ENCODE results near the gene ABCF1. TPM values are rescaled to one million over a fixed set of nuclear protein-coding genes. Genes with fewer than 3 reads are reported as not detected.

ABCF1 gene
- total RNA-seq, 1 donor from 2014 or later, result 29.3 TPM

DNA sequence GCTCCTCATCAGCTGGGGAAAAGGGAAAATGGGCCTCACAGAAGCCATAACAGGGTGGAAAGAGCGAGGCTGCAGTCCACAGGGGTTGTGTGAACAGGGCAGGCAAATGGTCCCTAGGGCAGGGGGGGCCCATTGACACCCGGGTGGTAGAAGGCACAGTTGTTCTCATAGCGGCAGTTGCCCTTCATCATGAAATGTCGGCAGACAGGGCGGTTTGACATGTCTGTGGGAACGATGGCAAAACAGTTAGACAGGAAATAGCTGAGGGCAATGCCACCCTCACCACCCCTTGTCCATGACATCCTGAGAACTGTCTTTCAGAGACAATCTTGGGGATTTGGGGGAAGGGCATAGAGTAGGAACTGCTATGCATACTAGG is 30.2 kb downstream of the ABCF1 start:
- no peak for DNase-seq (ENCODE audit: low read depth in 2 of 2)

DNA sequence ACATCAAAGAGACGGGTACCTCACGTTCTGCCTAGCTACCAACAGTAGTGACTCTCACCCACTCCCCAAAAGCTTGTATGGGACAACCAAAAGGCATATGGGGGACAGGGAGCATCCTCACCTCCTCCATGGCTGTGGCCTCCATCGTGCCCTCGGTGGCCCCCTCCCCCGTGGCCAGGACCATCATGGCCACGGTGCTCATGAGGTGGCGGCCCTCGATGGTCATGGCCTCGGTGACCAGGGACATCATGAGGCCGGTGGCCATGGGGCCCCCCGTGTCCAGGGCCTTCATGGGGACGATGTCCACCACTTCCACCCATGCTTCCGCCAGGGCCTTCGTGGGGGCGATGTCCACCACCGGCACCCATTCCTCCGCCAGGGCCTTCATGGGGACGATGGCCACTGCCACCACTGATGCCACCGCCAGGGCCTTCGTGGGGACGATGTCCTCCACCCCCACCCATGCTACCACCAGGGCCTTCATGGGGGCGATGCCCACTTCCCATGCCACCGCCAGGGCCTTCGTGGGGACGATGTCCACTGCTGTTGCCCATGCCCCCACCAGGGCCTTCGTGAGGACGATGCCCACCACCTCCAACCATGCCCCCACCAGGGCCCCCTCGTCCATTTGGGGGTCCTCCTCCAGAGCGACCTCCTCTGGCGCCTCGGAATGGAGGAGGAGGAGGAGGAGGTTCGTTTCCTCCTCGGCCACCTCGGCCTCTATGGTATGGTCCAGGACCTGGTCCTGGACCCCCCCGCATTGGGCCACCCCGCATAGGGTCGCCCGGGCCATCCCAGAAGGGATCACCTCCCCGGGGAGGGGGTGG is 30.8 kb downstream of the ABCF1 start:
- DNase-seq (ENCODE audit: low read depth in 2 of 2), result no peak

DNA sequence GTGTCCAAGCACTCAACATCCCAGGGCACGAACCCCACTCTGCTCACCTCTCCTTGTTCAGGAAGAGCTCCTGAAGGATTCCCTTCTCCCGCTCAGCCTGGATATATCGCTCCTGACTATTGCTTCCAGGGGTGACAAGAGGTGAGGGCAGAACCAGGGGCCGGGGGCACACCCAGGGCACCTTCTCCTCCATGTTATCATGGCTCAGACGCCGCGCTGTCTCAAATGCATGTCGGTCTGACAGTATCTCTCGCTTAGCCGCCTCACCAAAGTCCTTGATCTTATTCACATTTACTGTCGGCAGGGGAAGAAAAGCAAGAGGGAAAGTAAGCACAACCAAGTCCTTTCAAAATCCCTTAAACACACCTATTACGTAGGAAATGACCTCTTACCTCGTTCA is 32.7 kb downstream of the ABCF1 start:
- DNase-seq (ENCODE audit: low read depth in 2 of 2), result no peak

DNA sequence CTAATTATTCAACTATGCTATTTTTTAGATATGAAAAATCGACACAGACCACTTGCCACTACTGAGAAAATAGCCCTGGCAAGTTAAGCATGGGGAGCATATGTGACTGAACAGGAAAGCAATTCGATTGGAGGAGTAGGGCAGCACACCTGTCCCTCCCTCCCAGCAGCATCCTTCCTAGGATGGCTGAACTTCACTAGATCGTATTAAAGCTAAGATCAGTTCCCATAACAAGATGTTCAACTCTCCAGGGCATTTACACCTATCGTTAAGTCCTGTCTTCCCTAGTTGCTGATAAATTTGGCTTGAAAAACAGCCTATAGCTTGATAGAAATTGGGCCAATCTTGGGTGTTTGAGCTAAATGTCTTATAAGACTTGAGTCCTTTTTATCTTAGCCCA is 38.8 kb downstream of the ABCF1 start:
- no peak for DNase-seq (ENCODE audit: low read depth in 2 of 2)

DNA sequence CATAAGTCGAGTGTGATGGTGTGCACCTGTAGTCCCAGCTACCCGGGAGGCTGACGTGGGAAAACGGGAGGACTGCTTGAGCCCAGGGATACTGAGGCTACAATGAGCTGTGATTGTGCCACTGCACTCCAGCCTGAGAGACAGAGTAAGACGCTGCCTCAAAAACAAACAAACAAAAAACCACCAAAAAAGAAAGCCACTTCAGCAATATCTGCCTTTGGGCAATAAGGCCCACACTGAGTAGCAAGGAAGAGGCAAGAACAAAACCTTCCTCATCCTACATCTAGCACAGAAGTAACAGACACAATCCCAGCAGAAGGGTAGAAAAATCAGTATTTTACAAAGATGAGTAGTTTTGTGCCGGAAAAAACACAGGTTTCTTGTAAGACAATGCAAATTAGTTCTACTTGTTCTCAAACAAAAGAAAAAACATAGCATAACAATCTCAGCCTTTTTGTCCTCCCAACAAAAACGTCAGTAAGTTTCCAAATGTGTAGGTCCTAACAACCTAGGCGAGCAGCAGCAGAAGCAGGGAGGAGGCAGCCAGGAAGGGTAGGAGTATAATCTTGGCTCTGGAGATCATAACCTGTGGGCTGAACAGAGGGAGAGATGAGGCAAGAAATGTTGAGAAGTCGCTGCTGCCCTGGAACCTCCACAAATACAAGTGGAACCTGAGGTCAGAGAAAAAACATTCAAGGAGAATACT is 40.1 kb downstream of the ABCF1 start:
- DNase-seq (ENCODE audit: low read depth in 2 of 2), result no peak

DNA sequence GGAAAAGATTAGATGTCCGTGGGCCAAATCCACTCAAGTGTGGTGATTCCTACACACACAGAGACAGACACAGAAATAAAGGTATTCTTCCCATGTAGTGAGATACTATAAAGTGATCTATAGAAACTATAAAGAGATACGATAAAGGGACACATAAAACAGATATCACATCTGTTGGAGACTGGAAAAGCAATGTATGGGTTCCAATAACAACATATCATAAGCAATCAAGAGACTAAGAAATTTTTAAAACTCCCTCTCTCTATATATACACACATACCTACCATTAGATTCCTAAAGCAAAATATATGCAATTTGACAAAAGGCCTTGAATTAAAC is 40.6 kb downstream of the ABCF1 start:
- no peak for DNase-seq (ENCODE audit: low read depth in 2 of 2)

DNA sequence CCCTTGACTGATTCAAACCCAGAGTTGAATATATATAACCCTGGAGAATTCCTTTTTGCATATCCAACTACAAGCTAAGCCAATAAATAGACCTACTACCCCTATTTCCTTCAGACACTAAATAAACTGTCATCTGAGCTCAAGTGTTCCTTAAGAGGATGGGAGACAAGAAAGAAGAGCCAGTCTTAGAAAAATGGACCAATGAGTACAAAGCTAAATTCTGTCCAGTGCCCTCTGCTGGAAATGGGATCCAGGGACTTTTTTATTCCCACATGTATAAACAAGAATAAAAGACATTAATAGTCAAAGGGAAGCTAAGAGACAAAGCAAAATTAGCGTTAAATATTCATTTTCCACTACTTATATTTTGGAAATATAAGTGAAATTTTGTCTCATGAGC is 41.0 kb downstream of the ABCF1 start:
- peak in 1 of 2 donors; percentile 44 for DNase-seq (ENCODE audit: low read depth in 2 of 2)

DNA sequence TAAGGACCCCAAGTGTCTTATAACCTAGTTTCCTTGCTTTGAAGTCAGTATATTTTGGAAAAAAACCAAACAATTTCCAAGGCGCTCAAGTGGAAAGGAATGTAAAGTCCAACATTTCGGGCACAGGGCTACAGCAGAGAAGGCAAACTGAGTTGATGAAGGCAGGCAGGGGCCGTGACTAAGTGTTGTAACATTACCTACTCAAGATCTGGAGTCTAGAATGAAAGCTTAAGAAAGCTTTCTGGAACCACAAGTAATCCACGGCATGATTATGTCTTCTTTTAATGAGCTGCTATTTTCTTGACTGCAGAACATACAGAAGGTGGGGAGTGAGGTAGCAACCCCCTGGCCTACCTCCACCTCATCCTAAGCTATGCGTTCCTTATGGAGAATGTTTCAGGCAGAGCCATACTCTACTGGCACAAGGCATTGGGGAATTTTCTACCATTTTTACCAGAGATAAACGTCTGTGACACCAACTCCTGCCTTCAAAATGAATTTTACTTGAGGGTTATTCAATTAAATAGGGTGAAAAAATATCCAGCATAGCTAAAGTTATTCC is 41.5 kb downstream of the ABCF1 start:
- DNase-seq (ENCODE audit: low read depth in 2 of 2), result no peak

DNA sequence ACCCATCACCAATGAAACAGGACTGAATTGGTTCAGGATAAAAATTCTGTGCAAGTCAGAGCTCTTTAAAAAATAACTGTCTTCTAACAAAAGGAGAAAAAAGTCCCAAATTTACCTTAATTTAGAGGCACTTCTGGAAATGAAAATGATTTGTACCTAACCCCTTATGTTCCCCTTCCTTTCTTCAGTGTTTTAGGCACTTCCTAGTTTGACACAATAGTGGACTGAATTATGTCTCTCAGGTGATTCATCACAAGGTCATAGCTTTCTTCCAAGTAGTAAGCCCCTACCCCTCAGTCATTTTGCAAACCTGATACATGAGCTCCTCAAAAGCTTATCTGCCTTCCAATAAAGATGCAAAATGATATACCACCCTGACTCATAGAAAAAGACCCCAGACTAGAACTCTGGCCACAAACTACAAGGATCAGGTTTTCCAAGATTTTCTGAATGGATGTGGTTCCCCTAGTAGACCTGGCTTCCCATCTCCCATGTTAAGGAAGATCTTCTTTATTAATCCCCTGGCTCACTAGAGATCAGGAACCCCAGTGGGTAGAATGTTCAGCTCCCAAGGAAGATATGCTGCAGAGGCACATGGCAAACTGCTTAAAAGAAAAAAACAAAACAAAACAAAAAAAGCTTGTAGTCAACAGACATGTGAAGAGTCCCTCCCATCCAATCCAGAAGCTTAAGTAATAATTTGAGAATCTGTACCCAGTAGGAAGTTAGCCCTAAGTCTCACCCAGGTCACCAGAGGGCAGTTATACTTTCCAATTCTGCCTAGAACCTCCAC is 42.2 kb downstream of the ABCF1 start:
- peak in 1 of 2 donors; percentile 22 for DNase-seq (ENCODE audit: low read depth in 2 of 2)

DNA sequence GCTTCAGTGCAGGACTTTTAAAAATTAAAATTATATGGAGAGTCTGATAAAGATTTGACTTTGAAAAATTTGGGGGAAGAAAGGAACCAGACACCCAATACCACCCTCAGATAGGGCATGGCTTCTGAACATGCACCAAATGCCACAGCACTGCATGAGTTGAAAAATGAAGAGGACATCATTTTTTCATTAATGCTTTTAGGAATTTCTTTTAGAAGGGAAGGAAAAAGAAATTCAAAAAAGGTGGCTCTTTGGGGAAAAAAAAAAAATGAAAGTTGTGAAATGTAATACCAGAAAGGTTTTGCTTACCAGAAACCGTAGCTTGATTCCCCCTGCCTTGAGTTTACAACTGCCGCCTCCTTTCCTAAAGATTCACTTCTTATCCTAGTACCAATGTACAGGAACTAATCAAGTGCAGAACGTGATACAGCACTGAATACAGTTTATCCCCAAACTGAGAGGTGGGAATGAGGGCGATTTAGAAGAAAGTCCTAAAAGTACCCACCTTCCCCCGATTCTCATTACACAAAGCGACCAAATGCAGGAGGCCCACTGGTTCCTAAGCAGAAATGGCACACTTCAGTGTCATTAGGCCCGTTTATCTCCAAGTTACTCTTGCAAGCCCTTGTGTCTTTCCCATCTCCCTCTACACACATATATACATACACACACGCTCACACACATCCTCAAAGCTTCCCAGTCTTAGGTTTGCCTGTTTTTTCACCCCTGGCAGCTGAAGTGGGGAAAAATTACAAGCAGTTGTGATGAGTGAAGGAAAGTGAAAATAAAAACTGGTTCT is 43.0 kb downstream of the ABCF1 start:
- DNase-seq (ENCODE audit: low read depth in 2 of 2), result no peak

DNA sequence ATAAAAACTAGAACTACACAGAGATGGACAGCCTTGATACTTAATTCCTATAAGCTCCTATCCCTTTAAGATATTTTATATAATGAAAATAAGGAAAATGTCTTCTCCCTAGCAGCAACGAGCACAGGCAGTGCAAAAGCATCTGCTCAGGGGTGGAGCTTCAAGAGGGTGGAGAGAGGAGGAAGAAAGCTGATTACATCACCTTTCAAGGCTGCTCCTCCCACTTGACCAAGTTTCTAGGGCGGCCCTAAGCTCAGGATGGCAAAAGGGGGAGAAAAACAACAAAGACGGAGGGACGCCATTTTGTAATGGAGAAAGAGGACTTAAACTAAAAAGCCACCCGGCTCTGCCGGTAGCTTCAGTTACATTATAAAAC is 43.6 kb downstream of the ABCF1 start:
- DNase-seq (ENCODE audit: low read depth in 2 of 2), result peak; percentile 89 to 97

DNA sequence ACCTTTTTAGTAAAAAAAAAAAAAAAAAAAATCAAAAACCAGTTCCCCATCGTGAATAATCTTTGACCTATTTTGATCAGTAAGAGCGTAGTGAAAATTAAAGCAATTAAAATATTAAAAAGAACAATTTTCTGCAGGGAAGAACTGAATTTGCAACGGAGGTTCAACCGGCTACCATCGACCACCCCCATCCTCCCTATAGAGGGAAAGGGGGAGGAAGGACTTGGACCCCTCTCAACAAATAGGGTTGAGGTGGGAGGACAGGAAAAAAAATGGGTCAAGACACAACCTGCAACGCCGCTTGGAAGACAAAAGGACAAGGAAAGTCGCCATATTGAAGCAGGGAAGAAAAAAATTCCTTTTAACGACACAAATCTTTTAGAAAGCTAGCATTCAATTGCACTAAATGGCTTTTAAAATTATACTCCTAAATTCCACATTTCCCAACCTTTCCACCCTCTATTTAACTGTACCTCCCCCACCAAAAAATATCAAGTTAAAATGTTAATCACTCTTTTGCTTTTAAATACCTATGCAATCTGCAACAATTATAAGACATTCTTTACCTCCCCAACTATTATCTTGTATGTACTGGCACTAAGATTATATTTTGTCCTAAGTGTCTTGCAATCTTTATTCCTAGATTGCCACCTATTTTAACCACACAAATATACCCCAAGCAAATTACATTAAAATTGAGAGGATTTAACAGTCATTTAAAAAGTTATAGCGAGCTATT is 44.1 kb downstream of the ABCF1 start:
- peak; percentile 27 to 83 for DNase-seq (ENCODE audit: low read depth in 2 of 2)

DNA sequence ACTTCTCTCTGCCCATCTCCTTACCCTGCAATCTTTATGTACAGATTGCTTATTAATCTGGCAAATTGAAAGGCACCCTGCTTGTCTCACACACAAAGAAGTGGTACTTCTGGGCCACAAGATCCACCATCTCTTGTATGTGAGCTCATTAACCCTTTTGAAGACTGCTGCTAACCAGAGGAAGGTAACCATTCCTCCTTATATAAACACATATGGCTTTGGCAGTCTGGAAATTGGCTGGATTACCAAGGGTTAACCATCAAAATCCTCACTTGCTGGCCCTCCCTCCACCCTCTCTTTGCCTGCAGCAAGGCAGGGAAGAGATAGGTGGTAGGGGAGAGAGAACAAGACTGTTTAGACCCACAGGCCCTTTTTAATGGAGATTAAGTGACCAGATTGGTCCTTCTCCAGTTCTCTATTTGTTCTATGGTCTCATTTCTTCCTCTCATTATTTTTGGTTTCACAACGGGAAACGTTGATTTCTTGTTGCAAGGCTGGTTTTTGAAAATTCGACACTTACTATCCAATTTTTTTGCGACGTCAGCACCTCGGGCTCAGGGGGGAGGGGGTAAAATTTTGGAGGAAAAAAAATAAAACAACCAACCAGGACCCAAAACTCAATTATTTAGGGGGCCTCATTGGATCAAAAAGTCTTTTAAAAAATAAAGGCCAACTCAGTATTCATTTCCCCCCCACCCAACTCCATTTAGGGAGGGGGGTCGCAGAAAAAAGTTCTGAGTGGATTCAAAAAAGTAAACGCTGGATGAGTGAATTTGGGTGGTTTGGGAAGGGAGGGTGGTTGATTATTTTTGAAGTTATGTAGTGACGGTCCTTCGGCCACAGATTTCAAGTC is 44.9 kb downstream of the ABCF1 start:
- DNase-seq (ENCODE audit: low read depth in 2 of 2), result peak in 1 of 2 donors; percentile 24

DNA sequence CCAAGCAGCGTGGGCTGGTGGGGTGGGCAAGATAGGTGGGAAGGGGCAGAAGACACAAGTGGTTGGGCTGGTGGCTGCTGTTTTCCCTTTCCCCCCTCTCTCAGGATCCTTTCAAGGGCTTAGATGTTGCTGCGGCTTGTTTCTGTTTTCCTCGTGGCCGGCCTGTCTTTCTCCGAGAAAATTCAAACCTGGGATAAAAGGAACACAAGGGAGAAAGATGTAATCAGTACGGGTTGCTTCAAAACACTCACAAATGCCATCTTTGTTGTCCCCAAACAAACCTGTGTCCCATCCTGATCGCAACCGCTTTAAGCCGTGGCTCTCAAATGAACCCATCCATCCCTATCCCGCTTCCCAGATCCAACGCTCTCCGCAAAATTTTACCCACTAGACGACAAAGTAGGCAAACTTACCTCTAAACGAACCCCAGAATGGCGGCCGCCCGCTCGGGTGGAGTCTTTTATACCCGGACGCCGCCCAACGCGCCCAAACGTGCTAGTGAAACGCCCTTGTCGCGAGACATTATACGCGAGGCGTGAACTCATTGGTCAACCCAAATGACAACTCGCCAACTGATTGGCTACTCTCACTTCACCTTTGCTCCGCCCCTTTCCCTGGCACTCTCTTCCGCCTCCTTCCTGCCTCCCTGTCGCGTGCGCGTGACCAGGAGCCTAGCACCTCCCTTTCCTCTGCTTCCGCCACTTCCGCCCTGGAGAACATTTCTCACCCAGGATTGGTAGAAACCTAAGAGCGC is 45.7 kb downstream of the ABCF1 start, which contains the start of gene PPP1R10:
Gene PPP1R10, minus strand, starts transcription at position 433 of the 754 bp plus-strand sequence. CDS start 7,299 bp downstream, outside the sequence.
- peak; percentile 100 for DNase-seq (ENCODE audit: low read depth in 2 of 2)

DNA sequence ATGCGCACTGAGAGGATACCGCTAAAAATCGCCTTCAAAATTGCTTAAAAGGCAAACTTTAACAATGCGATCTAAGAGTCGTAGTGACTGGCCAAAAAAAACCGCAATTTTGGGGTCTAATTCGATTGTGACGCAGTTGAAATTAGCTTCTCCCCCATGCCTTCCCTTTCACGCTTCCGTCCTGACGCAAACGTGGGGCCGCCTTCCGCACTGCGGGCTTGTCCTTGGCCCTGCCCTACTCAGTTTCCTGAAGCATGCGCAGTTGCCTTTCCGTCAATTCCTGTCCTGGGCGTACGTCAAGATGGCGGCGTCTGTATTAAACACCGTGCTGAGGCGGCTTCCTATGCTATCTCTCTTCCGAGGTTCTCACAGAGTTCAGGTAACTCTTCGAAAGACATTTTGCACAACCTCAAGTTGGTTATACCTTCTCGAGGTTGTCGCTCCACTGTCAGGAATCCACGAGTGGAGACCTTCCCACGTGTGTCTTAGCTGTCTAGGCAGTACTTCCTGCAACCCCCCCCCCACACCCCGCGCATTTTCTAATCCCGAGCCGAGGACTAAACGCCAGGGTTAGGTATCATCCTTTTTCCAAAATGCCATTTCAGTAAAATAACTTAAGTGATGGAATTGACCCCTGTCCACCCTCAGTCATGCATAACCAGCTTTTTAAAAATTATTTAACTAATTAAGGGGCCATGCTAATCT is 46.5 kb downstream of the ABCF1 start, which contains the start of gene MRPS18B:
Gene MRPS18B, plus strand, starts transcription at position 276 of the 705 bp plus-strand sequence. Its CDS starts 26 bp downstream, at position 302.
- DNase-seq (ENCODE audit: low read depth in 2 of 2), result peak; percentile 98

DNA sequence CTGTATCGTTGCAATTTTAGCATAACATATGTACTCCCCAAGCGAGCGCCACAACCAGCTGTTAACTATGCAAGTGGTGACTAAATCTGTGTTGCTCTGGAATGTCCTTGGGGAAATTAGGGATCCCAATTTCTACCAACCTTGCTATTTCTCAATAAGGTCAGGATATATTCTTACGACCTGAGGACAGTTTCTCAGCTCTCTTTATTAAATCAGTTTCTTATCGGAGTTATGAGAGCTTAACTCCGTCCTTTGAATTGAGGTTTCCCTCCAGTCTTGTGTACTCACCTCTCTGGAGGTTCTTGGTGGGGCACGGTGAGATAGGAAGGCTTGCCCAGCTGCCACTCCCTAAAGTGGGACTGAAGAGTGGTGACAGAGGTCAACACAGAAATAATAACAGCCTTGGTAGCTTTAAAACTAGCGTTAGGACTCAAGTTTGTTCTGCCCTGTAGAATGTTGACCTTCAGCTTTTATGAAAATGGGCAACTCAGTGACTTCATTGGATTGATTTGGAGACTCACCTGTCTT is 47.1 kb downstream of the ABCF1 start:
- DNase-seq (ENCODE audit: low read depth in 2 of 2), result no peak

DNA sequence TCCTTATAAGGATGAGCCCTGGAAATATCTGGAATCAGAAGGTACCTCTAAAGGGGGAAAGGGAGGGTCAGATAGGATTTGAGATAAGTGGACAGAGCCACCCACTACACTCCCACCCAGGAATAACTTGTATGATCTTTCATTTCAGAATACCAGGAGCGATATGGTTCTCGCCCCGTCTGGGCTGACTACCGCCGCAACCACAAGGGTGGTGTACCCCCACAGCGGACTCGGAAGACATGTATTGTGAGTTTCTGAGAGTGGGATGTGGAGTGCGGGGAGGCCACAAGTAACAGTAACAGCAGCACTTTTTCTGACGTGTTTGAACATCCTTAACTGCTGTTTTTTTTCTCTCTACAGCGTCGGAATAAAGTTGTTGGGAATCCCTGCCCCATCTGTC is 48.3 kb downstream of the ABCF1 start:
- no peak for DNase-seq (ENCODE audit: low read depth in 2 of 2)

DNA sequence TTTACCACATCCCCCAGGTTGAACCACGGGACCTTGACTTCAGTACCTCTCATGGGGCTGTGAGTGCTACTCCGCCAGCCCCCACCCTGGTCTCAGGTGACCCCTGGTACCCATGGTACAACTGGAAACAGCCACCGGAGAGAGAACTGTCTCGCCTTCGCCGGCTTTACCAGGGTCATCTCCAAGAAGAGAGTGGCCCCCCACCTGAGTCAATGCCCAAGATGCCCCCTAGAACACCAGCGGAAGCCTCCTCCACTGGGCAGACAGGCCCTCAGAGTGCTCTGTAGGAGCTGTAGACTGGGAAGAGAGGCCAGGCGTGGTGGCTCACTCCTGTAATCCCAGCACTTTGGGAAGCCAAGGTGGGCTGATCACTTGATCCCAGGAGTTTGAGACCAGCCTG is 54.3 kb downstream of the ABCF1 start:
- DNase-seq (ENCODE audit: low read depth in 2 of 2), result no peak
